MM.1S (cell line): ENCODE data around the gene SUCLG1.

Experiments
- DNase-seq: peaks from one replicate; pipeline ENCODE4 v3.0.0-alpha.2; 2015
- H2AFZ ChIP-seq: fragments of 300-600 bp; sonication (generic); 2 replicates; pipeline ENCODE4 v1.6.0; 2016; ENCODE audit warnings: antibody characterized with exemption, low read length
- H3F3A ChIP-seq: fragments of 300-600 bp; sonication (generic); 2 replicates; pipeline ENCODE4 v1.6.1; 2016; ENCODE audit warnings: mild to moderate bottlenecking, antibody characterized with exemption, low read length, moderate library complexity, mixed read lengths; ENCODE audit not compliant: insufficient read depth
- H3K27ac ChIP-seq: fragments of 300-600 bp; sonication (generic); 2 replicates; pipeline ENCODE4 v1.5.1; 2016; ENCODE audit warnings: mild to moderate bottlenecking, low read length
- H3K27me3 ChIP-seq: fragments of 300-600 bp; sonication (generic); replicated peaks from 2 replicates; pipeline ENCODE4 v1.6.0; 2016; ENCODE audit warnings: low read length; ENCODE audit not compliant: insufficient read depth
- H3K36me3 ChIP-seq: fragments of 300-600 bp; sonication (generic); replicated peaks from 2 replicates; pipeline ENCODE4 v1.6.1; 2016; ENCODE audit warnings: mild to moderate bottlenecking, low read length, mixed read lengths; ENCODE audit not compliant: insufficient read depth
- H3K4me1 ChIP-seq: fragments of 300-600 bp; sonication (generic); 2 replicates; pipeline ENCODE4 v1.6.1; 2016; ENCODE audit warnings: low read length, mixed read lengths
- H3K4me2 ChIP-seq: fragments of 300-600 bp; sonication (generic); 2 replicates; pipeline ENCODE4 v1.6.0; 2016; ENCODE audit warnings: low read depth, low read length
- H3K4me3 ChIP-seq: fragments of 300-600 bp; sonication (generic); 2 replicates; pipeline ENCODE4 v1.5.1; 2016; ENCODE audit warnings: low read length, mixed read lengths
- H3K79me2 ChIP-seq: fragments of 300-600 bp; sonication (generic); 2 replicates; pipeline ENCODE4 v1.6.1; 2016; ENCODE audit warnings: mixed run types, low read length, mixed read lengths
- H3K9ac ChIP-seq: fragments of 300-600 bp; sonication (generic); 2 replicates; pipeline ENCODE4 v1.6.1; 2016; ENCODE audit warnings: low read length, mixed read lengths
- H3K9me2 ChIP-seq: fragments of 300-600 bp; sonication (generic); replicated peaks from 2 replicates; pipeline ENCODE4 v1.6.1; 2016; ENCODE audit warnings: mild to moderate bottlenecking, low read length, mixed read lengths; ENCODE audit not compliant: insufficient read depth
- H3K9me3 ChIP-seq: fragments of 300-600 bp; sonication (generic); replicated peaks from 2 replicates; pipeline ENCODE4 v1.6.1; 2016; ENCODE audit warnings: mild to moderate bottlenecking, low read length, mixed read lengths; ENCODE audit not compliant: insufficient read depth
- H4K20me1 ChIP-seq: fragments of 300-600 bp; sonication (generic); 2 replicates; pipeline ENCODE4 v1.6.1; 2016; ENCODE audit warnings: mild to moderate bottlenecking, low read length, moderate library complexity, mixed read lengths; ENCODE audit not compliant: insufficient read depth
- EZH2 ChIP-seq: fragments of 300-600 bp; sonication (generic); optimal IDR thresholded peaks from 2 replicates; pipeline ENCODE3; 2017; ENCODE audit warnings: low read depth, mild to moderate bottlenecking, antibody characterized with exemption, low read length, mixed read lengths
- EZH2phosphoT487 ChIP-seq: fragments of 300-600 bp; sonication (generic); IDR thresholded peaks from 2 replicates; pipeline ENCODE4 v1.6.1; 2018; ENCODE audit warnings: antibody characterized with exemption, low read length
- TF ChIP-seq, protein P1 (sequence below): fragments of 300-600 bp; sonication (generic); IDR thresholded peaks from 2 replicates; pipeline ENCODE4 v1.5.1; 2016; ENCODE audit warnings: antibody characterized with exemption, low read length, mixed read lengths

Gene SUCLG1

DNA sequence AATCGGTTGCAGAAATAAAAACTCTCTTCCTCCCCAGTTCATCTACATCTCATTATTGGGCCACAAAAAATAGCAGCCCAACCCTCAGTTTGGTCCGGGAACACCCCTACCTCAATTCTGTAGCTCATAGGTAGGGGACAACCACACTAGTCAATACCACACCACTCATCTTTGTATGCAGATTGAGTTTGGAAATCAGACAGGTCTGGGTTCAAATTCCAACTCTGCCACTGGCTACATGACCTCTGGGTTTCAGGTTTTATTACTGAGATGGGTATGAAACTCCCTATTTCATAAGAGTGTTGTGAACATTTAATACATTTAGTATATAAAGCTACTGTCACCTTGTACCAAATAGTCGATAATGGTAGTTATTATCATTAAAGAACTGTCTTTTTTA lies 2.2 kb upstream of the SUCLG1 start:
- Histone ChIP-seq H3K27ac (no peak overlapping the region), H3K36me3 (no peaks in the 10 kb centered on the region), H3K4me3 (no peak overlapping the region), H4K20me1 (no peaks in the 10 kb centered on the region), H3F3A (no peaks in the 10 kb centered on the region), H3K9ac (no peak overlapping the region), H3K9me3 (no peaks in the 10 kb centered on the region), H3K4me2 (no peak overlapping the region), H3K79me2 (peaks cover 38% of the 10 kb centered on the region), H2AFZ (no peak overlapping the region), H3K4me1 (peaks cover 15% of the 10 kb centered on the region; the same call in 1 of the 2 replicates), H3K27me3 (no peaks in the 10 kb centered on the region), H3K9me2 (no peaks in the 10 kb centered on the region)
- TF ChIP-seq EZH2 (no peak), EZH2phosphoT487 (no peak)
- TF ChIP-seq, protein P1, sequence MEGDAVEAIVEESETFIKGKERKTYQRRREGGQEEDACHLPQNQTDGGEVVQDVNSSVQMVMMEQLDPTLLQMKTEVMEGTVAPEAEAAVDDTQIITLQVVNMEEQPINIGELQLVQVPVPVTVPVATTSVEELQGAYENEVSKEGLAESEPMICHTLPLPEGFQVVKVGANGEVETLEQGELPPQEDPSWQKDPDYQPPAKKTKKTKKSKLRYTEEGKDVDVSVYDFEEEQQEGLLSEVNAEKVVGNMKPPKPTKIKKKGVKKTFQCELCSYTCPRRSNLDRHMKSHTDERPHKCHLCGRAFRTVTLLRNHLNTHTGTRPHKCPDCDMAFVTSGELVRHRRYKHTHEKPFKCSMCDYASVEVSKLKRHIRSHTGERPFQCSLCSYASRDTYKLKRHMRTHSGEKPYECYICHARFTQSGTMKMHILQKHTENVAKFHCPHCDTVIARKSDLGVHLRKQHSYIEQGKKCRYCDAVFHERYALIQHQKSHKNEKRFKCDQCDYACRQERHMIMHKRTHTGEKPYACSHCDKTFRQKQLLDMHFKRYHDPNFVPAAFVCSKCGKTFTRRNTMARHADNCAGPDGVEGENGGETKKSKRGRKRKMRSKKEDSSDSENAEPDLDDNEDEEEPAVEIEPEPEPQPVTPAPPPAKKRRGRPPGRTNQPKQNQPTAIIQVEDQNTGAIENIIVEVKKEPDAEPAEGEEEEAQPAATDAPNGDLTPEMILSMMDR: no peak
- DNase-seq: no peak

DNA sequence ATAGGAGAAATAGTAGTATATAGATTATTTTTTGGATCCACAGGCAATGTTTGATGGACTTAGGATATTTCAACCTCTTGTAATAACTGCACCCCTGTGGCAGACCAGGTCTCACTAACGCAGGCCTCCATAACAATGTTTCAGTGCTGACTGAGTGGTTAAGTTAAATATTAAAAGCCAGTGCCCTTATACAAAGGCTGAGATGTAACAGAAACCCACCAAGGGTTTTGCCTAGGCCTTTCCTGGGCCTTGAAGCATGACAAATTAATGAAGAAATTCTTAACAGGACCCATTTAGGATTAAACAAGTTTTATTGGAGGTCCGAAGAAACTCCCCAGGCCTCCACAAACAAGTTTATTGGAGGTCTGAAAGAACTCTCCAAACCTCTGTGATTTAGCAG lies 1.6 kb upstream of the SUCLG1 start:
- TF ChIP-seq EZH2 (no peak), EZH2phosphoT487 (no peak)
- TF ChIP-seq, protein P1: no peak
- no peaks in the 10 kb centered on the region for H3K27me3 ChIP-seq
- H4K20me1 ChIP-seq: no peaks in the 10 kb centered on the region
- H3K9ac ChIP-seq: no peak overlapping the region
- H3K9me3 ChIP-seq: no peaks in the 10 kb centered on the region
- H3K4me3 ChIP-seq: no peak overlapping the region
- 0 out of 2 replicates have a peak overlapping the region, but pooled peaks have one; percentile 92 for H3K4me2 ChIP-seq
- no peak overlapping the region for H2AFZ ChIP-seq
- H3K79me2 ChIP-seq: peaks cover 44% of the 10 kb centered on the region
- H3K9me2 ChIP-seq: no peaks in the 10 kb centered on the region
- H3K4me1 ChIP-seq: peaks cover 15% of the 10 kb centered on the region; the same call in 1 of the 2 replicates
- H3F3A ChIP-seq: no peaks in the 10 kb centered on the region
- no peak overlapping the region for H3K27ac ChIP-seq
- no peaks in the 10 kb centered on the region for H3K36me3 ChIP-seq
- no peak for DNase-seq

DNA sequence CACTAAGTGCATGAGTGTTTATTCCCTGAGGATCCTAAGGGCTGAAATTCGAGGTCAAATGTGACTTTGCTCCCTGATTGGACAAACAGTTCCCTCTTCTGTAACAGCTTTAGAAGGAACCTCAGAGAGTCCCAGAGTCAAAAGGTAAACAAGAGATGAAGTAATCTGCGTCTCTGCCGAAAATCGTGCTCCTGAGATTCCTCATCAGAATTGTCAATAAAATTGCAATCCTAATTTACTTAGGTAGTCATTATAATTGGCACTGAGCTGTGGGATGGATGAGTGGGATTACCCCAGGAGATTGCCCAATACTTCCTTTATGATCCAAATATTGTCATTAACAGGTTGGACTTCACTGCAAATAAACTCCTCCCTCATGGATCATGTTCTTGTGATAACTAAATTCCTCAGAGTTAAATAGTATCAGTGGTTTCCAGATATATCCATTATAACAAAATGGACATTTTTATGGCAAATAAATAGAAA lies 907 bp upstream of the SUCLG1 start:
- no peaks in the 10 kb centered on the region for H3K9me3 ChIP-seq
- no peaks in the 10 kb centered on the region for H3K36me3 ChIP-seq
- H4K20me1 ChIP-seq: no peaks in the 10 kb centered on the region
- peak overlapping the region; percentile 92 for H3K4me2 ChIP-seq
- H3K27me3 ChIP-seq: no peaks in the 10 kb centered on the region
- H2AFZ ChIP-seq: peak overlapping the region; percentile 88
- H3K4me1 ChIP-seq: peaks cover 15% of the 10 kb centered on the region; the same call in 1 of the 2 replicates
- TF ChIP-seq EZH2: no peak
- TF ChIP-seq, protein P1: no peak
- no peak for TF ChIP-seq EZH2phosphoT487
- DNase-seq: no peak
- no peak overlapping the region for H3K27ac ChIP-seq
- H3K9ac ChIP-seq: peak overlapping the region; percentile 91; the same call in 1 of the 2 replicates
- no peaks in the 10 kb centered on the region for H3K9me2 ChIP-seq
- no peaks in the 10 kb centered on the region for H3F3A ChIP-seq
- peak overlapping the region; percentile 90 for H3K4me3 ChIP-seq
- H3K79me2 ChIP-seq: peaks cover 50% of the 10 kb centered on the region
